GM12864 (cell line): ENCODE measurements around the gene OPRD1.
A peak's percentile ranks its signal among the peaks of the same experiment; 100 is the strongest.

Experiments
- DNase-seq: peaks from one replicate; pipeline ENCODE4 v3.0.0-alpha.2; 2011; ENCODE audit warnings: low read depth
- H3K4me3 ChIP-seq: 2 replicates; pipeline ENCODE4 v1.5.1; 2011; ENCODE audit warnings: mild to moderate bottlenecking, low read depth, low read length, control low read depth
- CTCF ChIP-seq: IDR thresholded peaks from 2 replicates; pipeline ENCODE4 v1.5.1; 2011; ENCODE audit warnings: low read depth, mild to moderate bottlenecking, moderate library complexity, low read length, control low read depth, inconsistent platforms; ENCODE audit errors: missing control alignments

Gene OPRD1

GRCh38 chr1:28886731-28887418 lies 74.9 kb downstream of the OPRD1 start:
- no peak for TF ChIP-seq CTCF
- peak; percentile 66 for DNase-seq
- H3K4me3 ChIP-seq = peak overlapping the region; percentile 94

- H3K4me3 ChIP-seq = peak overlapping the region; percentile 94
- no peak for DNase-seq
- TF ChIP-seq CTCF = no peak
Observed at GRCh38 chr1:28887419-28887834, 75.5 kb downstream of the OPRD1 start.

- peak overlapping the region; percentile 94 for H3K4me3 ChIP-seq
- DNase-seq = no peak
- no peak for TF ChIP-seq CTCF
Observed at GRCh38 chr1:28887835-28888682, 76.1 kb downstream of the OPRD1 start.

GRCh38 chr1:28888915-28889314 lies 76.9 kb downstream of the OPRD1 start:
- DNase-seq = no peak
- H3K4me3 ChIP-seq = no peak overlapping the region
- TF ChIP-seq CTCF = no peak

- no peak for TF ChIP-seq CTCF
- DNase-seq = no peak
- no peak overlapping the region for H3K4me3 ChIP-seq
Observed at GRCh38 chr1:28889357-28889756, 77.4 kb downstream of the OPRD1 start.

DNA sequence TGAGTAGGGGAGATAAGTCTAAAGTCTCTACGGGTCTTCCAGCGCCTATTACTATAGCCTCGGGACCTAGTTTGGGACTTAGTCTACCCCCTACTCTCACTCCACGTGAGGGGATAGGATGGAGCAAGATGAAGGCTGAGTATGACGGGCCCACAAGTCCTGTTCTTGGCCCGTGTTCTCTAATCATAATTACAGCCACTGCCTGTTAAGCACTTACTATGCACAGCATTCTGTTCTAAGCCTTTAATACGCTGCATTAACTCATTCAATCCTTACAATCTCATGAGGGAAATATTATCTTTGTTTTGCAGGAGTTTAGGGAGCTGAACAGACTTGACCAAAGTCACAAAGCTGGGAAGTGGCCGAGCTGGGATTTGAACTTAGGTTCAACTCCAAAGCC lies 78.5 kb downstream of the OPRD1 start:
- H3K4me3 ChIP-seq = no peak overlapping the region
- no peak for TF ChIP-seq CTCF
- no peak for DNase-seq
